H1 (cell line): ENCODE data around the gene TEX28. TPM values are rescaled to one million over a fixed set of nuclear protein-coding genes. Genes with fewer than 3 reads are reported as not detected.

Source experiments
- CTCF ChIA-PET: fragments of 300-600 bp; sonication (Branson Sonifier 250); formaldehyde crosslinking; loops from one replicate; lab custom pipeline; 2021; ENCODE audit not compliant: partially characterized antibody; lab: Charles Lee
- POLR2A ChIA-PET: fragments of 300-600 bp; sonication (Branson Sonifier 250); formaldehyde crosslinking; loops from one replicate; lab custom pipeline; 2021; ENCODE audit warnings: inconsistent platforms; ENCODE audit not compliant: partially characterized antibody; lab: Charles Lee
- DNase-seq, 2 experiments: peaks; one replicate each; pipeline versions ENCODE4 v3.0.0 to v3.0.0-alpha.2; 2010 to 2022; ENCODE audit warnings: low spot score in 2 of 2, low read depth in 1 of 2, mixed read lengths in 1 of 2
- FAIRE-seq: peaks from 2 replicates; lab custom pipeline; 2011; peaks lifted over from hg19 to GRCh38; lab: Jason Lieb, UNC
- H2AFZ ChIP-seq: 2 replicates; pipeline ENCODE4 v1.8.1; 2012; ENCODE audit warnings: low read length, inconsistent platforms
- H2AK5ac ChIP-seq: 2 replicates; pipeline ENCODE4 v1.6.1; 2013; ENCODE audit warnings: low read depth, low read length
- H2BK120ac ChIP-seq: replicated peaks from 2 replicates; pipeline ENCODE3; 2013; ENCODE audit warnings: low read depth, low read length, inconsistent platforms
- H2BK12ac ChIP-seq: 2 replicates; pipeline ENCODE4 v1.6.1; 2013; ENCODE audit warnings: low read depth, low read length
- H2BK15ac ChIP-seq: 2 replicates; pipeline ENCODE4 v1.6.1; 2013; ENCODE audit warnings: low read length
- H2BK20ac ChIP-seq: 2 replicates; pipeline ENCODE4 v1.6.1; 2013; ENCODE audit warnings: low read length
- H2BK5ac ChIP-seq: 2 replicates; pipeline ENCODE4 v1.6.1; 2013; ENCODE audit warnings: low read depth, low read length
- H3K14ac ChIP-seq: 2 replicates; pipeline ENCODE4 v1.6.1; 2013; ENCODE audit warnings: inconsistent platforms; ENCODE audit not compliant: insufficient read length
- H3K18ac ChIP-seq: 2 replicates; pipeline ENCODE4 v1.6.1; 2013; ENCODE audit warnings: low read length; ENCODE audit errors: extremely low read depth
- H3K23ac ChIP-seq: 2 replicates; pipeline ENCODE4 v1.6.1; 2013; ENCODE audit warnings: inconsistent platforms; ENCODE audit not compliant: insufficient read length
- H3K23me2 ChIP-seq: 2 replicates; pipeline ENCODE4 v1.6.1; 2013; ENCODE audit warnings: low read depth, low read length
- H3K27ac ChIP-seq: 2 replicates; pipeline ENCODE4 v1.6.1; 2011; ENCODE audit warnings: low read depth, low read length, inconsistent platforms
- H3K27me3 ChIP-seq, 4 experiments: replicated peaks in 1 of 4; 1 replicate in 1 of 4; 2 replicates in 3 of 4; pipeline versions ENCODE4 v1.6.1 to v1.8.1; 2011 to 2013; ENCODE audit warnings: low read length in 3 of 4, mild to moderate bottlenecking in 3 of 4, inconsistent platforms in 2 of 4, mixed read lengths in 2 of 4, moderate library complexity in 1 of 4; ENCODE audit not compliant: control insufficient read depth in 3 of 4, insufficient read depth in 3 of 4; ENCODE audit errors: extremely low read depth in 1 of 4
- H3K36me3 ChIP-seq, 4 experiments: 2 replicates each; pipeline versions ENCODE4 v1.6.1 to v1.8.1; 2011 to 2013; ENCODE audit warnings: mild to moderate bottlenecking in 4 of 4, low read length in 3 of 4, moderate library complexity in 2 of 4, control low read depth in 1 of 4, inconsistent platforms in 1 of 4; ENCODE audit not compliant: insufficient read depth in 4 of 4, control insufficient read depth in 2 of 4
- H3K4ac ChIP-seq: replicated peaks from 2 replicates; pipeline ENCODE3; 2013; ENCODE audit warnings: low read length, low read depth, mixed read lengths, inconsistent platforms; ENCODE audit not compliant: insufficient read length
- H3K4me1 ChIP-seq, 4 experiments: replicated peaks in 1 of 4; 1 replicate in 1 of 4; 2 replicates in 3 of 4; pipeline versions ENCODE4 v1.6.1 to v1.8.1; 2011 to 2013; ENCODE audit warnings: low read length in 3 of 4, inconsistent platforms in 2 of 4, mixed read lengths in 1 of 4; ENCODE audit not compliant: insufficient read depth in 4 of 4, control insufficient read depth in 3 of 4
- H3K4me2 ChIP-seq, 2 experiments: 2 replicates each; pipeline versions ENCODE4 v1.6.1 to v1.8.1; 2011 to 2013; ENCODE audit warnings: low read depth in 2 of 2, low read length in 2 of 2, control low read depth in 1 of 2, inconsistent platforms in 1 of 2, mild to moderate bottlenecking in 1 of 2; ENCODE audit not compliant: insufficient read depth in 1 of 2
- H3K4me3 ChIP-seq, 4 experiments: fragments of 200-600, 300-600 bp in 1 of 4; sonication (generic), shearing (Covaris generic), sonication (Bioruptor Twin) in 1 of 4; 2 replicates each; pipeline versions ENCODE4 v1.5.1 to v1.8.1; 2011 to 2016; ENCODE audit warnings: low read length in 4 of 4, low read depth in 3 of 4, control low read depth in 2 of 4, inconsistent platforms in 2 of 4, mild to moderate bottlenecking in 2 of 4, mixed read lengths in 1 of 4, moderate library complexity in 1 of 4; ENCODE audit not compliant: insufficient read depth in 2 of 4; ENCODE audit errors: extremely low read depth in 1 of 4
- H3K56ac ChIP-seq: replicated peaks from 2 replicates; pipeline ENCODE3; 2013; ENCODE audit warnings: low read depth, mild to moderate bottlenecking, mixed read lengths, low read length, inconsistent platforms; ENCODE audit not compliant: insufficient read length
- H3K79me1 ChIP-seq: 2 replicates; pipeline ENCODE4 v1.6.1; 2013; ENCODE audit warnings: low read depth, low read length, control low read depth
- H3K79me2 ChIP-seq, 2 experiments: 2 replicates each; pipeline versions ENCODE4 v1.6.1 to v1.8.1; 2012 to 2013; ENCODE audit warnings: low read length in 2 of 2, mild to moderate bottlenecking in 2 of 2, inconsistent platforms in 1 of 2; ENCODE audit not compliant: insufficient read depth in 2 of 2, control insufficient read depth in 1 of 2
- H3K9ac ChIP-seq, 4 experiments: replicated peaks in 1 of 4; 1 replicate in 1 of 4; 2 replicates in 3 of 4; pipeline versions ENCODE4 v1.6.1 to v1.8.1; 2011 to 2013; ENCODE audit warnings: low read depth in 3 of 4, low read length in 3 of 4, control low read depth in 2 of 4, mild to moderate bottlenecking in 2 of 4, moderate library complexity in 2 of 4, inconsistent platforms in 1 of 4; ENCODE audit errors: extremely low read depth in 1 of 4
- H3K9me3 ChIP-seq, 2 experiments: 2 replicates each; pipeline versions ENCODE4 v1.6.1 to v1.8.1; 2012 to 2013; ENCODE audit warnings: mild to moderate bottlenecking in 2 of 2, moderate library complexity in 2 of 2, control low read depth in 1 of 2, inconsistent platforms in 1 of 2, low read depth in 1 of 2, low read length in 1 of 2, mixed read lengths in 1 of 2; ENCODE audit not compliant: insufficient read depth in 2 of 2
- H4K20me1 ChIP-seq, 2 experiments: replicated peaks in 1 of 2; 2 replicates each; pipeline versions ENCODE3 to v1.8.1; 2011 to 2013; ENCODE audit warnings: inconsistent platforms in 2 of 2, low read length in 2 of 2, mild to moderate bottlenecking in 1 of 2; ENCODE audit not compliant: insufficient read depth in 2 of 2, control insufficient read depth in 1 of 2
- H4K5ac ChIP-seq: 2 replicates; pipeline ENCODE4 v1.6.1; 2013; ENCODE audit warnings: low read length, low read depth, mixed read lengths, inconsistent platforms; ENCODE audit not compliant: insufficient read length
- H4K8ac ChIP-seq: 2 replicates; pipeline ENCODE4 v1.8.0; 2013; ENCODE audit warnings: mild to moderate bottlenecking, moderate library complexity, low read length, inconsistent platforms; ENCODE audit not compliant: insufficient read depth; ENCODE audit errors: extremely low read depth
- H4K91ac ChIP-seq: replicated peaks from 2 replicates; pipeline ENCODE3; 2013; ENCODE audit warnings: low read length, mixed read lengths, inconsistent platforms; ENCODE audit not compliant: insufficient read length
- FOSL1 ChIP-seq: IDR thresholded peaks from 2 replicates; pipeline ENCODE4 v1.6.1; 2011; ENCODE audit warnings: mild to moderate bottlenecking, low read depth, low read length, moderate library complexity; ENCODE audit not compliant: insufficient read depth
- KDM4A ChIP-seq: IDR thresholded peaks from one replicate; pipeline ENCODE4 v1.7.1; 2012; ENCODE audit warnings: low read depth, mild to moderate bottlenecking, moderate library complexity, low read length, inconsistent platforms; ENCODE audit not compliant: severe bottlenecking
- POLR2AphosphoS5 ChIP-seq: IDR thresholded peaks from 2 replicates; pipeline ENCODE4 v1.6.1; 2011; ENCODE audit warnings: low read depth, low read length
- SP2 ChIP-seq: IDR thresholded peaks from 2 replicates; pipeline ENCODE4 v1.6.1; 2012; ENCODE audit warnings: mild to moderate bottlenecking, low read length, inconsistent platforms
- WGBS, 2 experiments: shearing (Covaris generic) in 1 of 2; methylation state at CpG; one replicate each; pipeline versions ENCODE4 v1.1.6 to v1.1.7; 2013 to 2015; ENCODE audit warnings: low lambda C conversion rate in 2 of 2, mixed read lengths in 2 of 2, inconsistent platforms in 1 of 2, low coverage in 1 of 2, missing lambda C conversion rate in 1 of 2; ENCODE audit not compliant: insufficient replicate concordance in 2 of 2, insufficient coverage in 1 of 2, insufficient read length in 1 of 2; ENCODE audit errors: extremely low coverage in 1 of 2, missing lambda C conversion rate in 1 of 2; 5-methylcytosine and 5-hydroxymethylcytosine counted together
- long read RNA-seq, 2 experiments: library from RNA in 1 of 2; library from capped mRNA in 1 of 2; stranded (forward); transcript quantifications; one replicate each; pipeline ENCODE4 v2.0.0, GENCODE V29; 2021; ENCODE audit warnings: inconsistent platforms in 1 of 2
- polyA minus RNA-seq, 3 experiments: library from RNA; depleted of rRNA, polyadenylated mRNA; stranded (reverse); fragments of >200 nt; gene quantifications; 1 replicate in 2 of 3; 2 replicates in 1 of 3; pipeline ENCODE4 v1.2.3, GENCODE V29; 2011
- polyA plus RNA-seq, 7 experiments: library from polyadenylated mRNA; depleted of rRNA in 3 of 7; stranded (reverse) in 5 of 7; unstranded in 2 of 7; fragments of >200 nt in 5 of 7; fragments of 200-250 nt in 2 of 7; gene quantifications; 1 replicate in 5 of 7; 2 replicates in 1 of 7; 4 replicates in 1 of 7; pipeline versions ENCODE4 v1.2.1 to v1.2.3, GENCODE V29; 2011 to 2013; ENCODE audit warnings: missing spikeins in 2 of 7, mixed read lengths in 2 of 7
- total RNA-seq: library from RNA; stranded (reverse); fragmentation: NEBNext Ultra II Directional; extraction: Animal tissue kit (Norgen Biotek cat#: 25700); gene quantifications from 2 replicates; pipeline ENCODE4 v1.2.1, GENCODE V29; 2021

TEX28 gene
- total RNA-seq (not detected in 2 replicates), polyA plus RNA-seq (2011; rRNA removed) (not detected in 2 replicates), polyA minus RNA-seq (2011; rRNA and poly(A)+ RNA removed) (not detected in 2 replicates)
- not detected for polyA plus RNA-seq (2011; cell fraction: cytosol; rRNA removed)
- polyA plus RNA-seq (2011; cell fraction: nucleus; rRNA removed), result not detected
- polyA plus RNA-seq (2012, experiment 1 of 2), result not detected in 4 replicates
- not detected for polyA plus RNA-seq (2012, experiment 2 of 2)
- not detected for polyA plus RNA-seq (2013, experiment 1 of 2)
- polyA plus RNA-seq (2013, experiment 2 of 2), result not detected
- not detected for polyA minus RNA-seq (2011; cell fraction: cytosol; rRNA and poly(A)+ RNA removed)
- not detected for polyA minus RNA-seq (2011; cell fraction: nucleus; rRNA and poly(A)+ RNA removed)
- long read RNA-seq, experiment 1, result 0 reads
- long read RNA-seq, experiment 2, result 0 reads

- H3K79me1 ChIP-seq, result no peaks in the 10 kb centered on the region
- H2BK12ac ChIP-seq, result no peak within 1 kb of the TSS
- H3K4me3 ChIP-seq, result no peak within 1 kb of the TSS
- no peaks in the 10 kb centered on the region for H3K4me1 ChIP-seq
- H3K23me2 ChIP-seq, result no peaks in the 10 kb centered on the region
- H2BK15ac ChIP-seq, result no peak within 1 kb of the TSS
- H4K91ac ChIP-seq, result no peak within 1 kb of the TSS
- H3K36me3 ChIP-seq, result no peaks in the 10 kb centered on the region
- H4K20me1 ChIP-seq, result no peaks in the 10 kb centered on the region
- WGBS, 2 experiments, result 93% methylated on average over 18 of the region's 39 CpGs; no CpG with 5 or more reads in 1 of the 2 experiments
- no peak within 1 kb of the TSS for H3K14ac ChIP-seq
- FAIRE-seq, result no peak
- no peak within 1 kb of the TSS for H3K56ac ChIP-seq
- DNase-seq, result no peak
- H3K18ac ChIP-seq, result no peak within 1 kb of the TSS
- H4K8ac ChIP-seq, result no peak within 1 kb of the TSS
- H2BK5ac ChIP-seq, result no peak within 1 kb of the TSS
- no peak within 1 kb of the TSS for H2BK20ac ChIP-seq
- H2BK120ac ChIP-seq, result no peak within 1 kb of the TSS
- H3K9ac ChIP-seq, result no peak within 1 kb of the TSS
- no peak within 1 kb of the TSS for H2AFZ ChIP-seq
- H3K4ac ChIP-seq, result no peak within 1 kb of the TSS
- H3K4me2 ChIP-seq, result no peak within 1 kb of the TSS
- H3K79me2 ChIP-seq, result no peaks in the 10 kb centered on the region
- H3K27me3 ChIP-seq, result no peaks in the 10 kb centered on the region
- TF ChIP-seq KDM4A (no peak), FOSL1 (no peak), SP2 (no peak), POLR2AphosphoS5 (no peak)
- TF ChIP-seq, all 59 proteins: peak for 0
- ChIA-PET POLR2A (no interaction called here), CTCF (no interaction called here)
- H4K5ac ChIP-seq, result no peak within 1 kb of the TSS
- no peaks in the 10 kb centered on the region for H3K9me3 ChIP-seq
- no peak within 1 kb of the TSS for H2AK5ac ChIP-seq
- no peak within 1 kb of the TSS for H3K23ac ChIP-seq
- no peak within 1 kb of the TSS for H3K27ac ChIP-seq
These were observed at the start of gene TEX28 for GRCh38 chrX:154294791-154295574. TSS of gene TEX28 (minus strand) at chrX:154295124. CDS start at chrX:154292117, 3,007 bp downstream.
